OCI-LY7 (cell line): Measurements from ENCODE around the gene TWF2. TPM values are rescaled to one million over a fixed set of nuclear protein-coding genes. Genes with fewer than 3 reads are reported as not detected.

Experiments
- BruUV-seq: library from RNA; stranded (reverse); fragments of 400-500 nt; replicated peaks from 2 replicates; lab custom pipeline; 2021; lab: Mats Ljungman, UMichigan
- CTCF ChIA-PET: fragments of 300-600 bp; sonication (Branson Sonifier 250); formaldehyde crosslinking; loops from one replicate; lab custom pipeline; 2022; ENCODE audit warnings: antibody characterized with exemption; ENCODE audit not compliant: unreplicated experiment; lab: Charles Lee
- POLR2A ChIA-PET: fragments of 300-600 bp; sonication (Branson Sonifier 250); formaldehyde crosslinking; loops from one replicate; lab custom pipeline; 2022; ENCODE audit warnings: antibody characterized with exemption; lab: Charles Lee
- DNase-seq: peaks from one replicate; pipeline ENCODE4 v3.0.0-alpha.2; 2015; ENCODE audit warnings: low spot score
- H2AFZ ChIP-seq: fragments of 200-600 bp; sonication (generic), shearing (Covaris generic); 2 replicates; pipeline ENCODE4 v1.6.1; 2014; ENCODE audit warnings: mild to moderate bottlenecking, antibody characterized with exemption, low read length, moderate library complexity
- H3K27ac ChIP-seq: fragments of 200-600 bp; sonication (generic); 2 replicates; pipeline ENCODE4 v1.5.1; 2014; ENCODE audit warnings: mixed run types, low read depth, mild to moderate bottlenecking, moderate library complexity, low read length, inconsistent platforms; ENCODE audit not compliant: poor library complexity, severe bottlenecking
- H3K36me3 ChIP-seq: fragments of 200-600 bp; sonication (generic); 2 replicates; pipeline ENCODE4 v1.6.1; 2014; ENCODE audit warnings: mild to moderate bottlenecking, antibody characterized with exemption, low read length, moderate library complexity, mixed read lengths; ENCODE audit not compliant: insufficient read depth
- H3K4me1 ChIP-seq: fragments of 200-600 bp; sonication (generic); 2 replicates; pipeline ENCODE4 v1.5.1; 2014; ENCODE audit warnings: mild to moderate bottlenecking, low read length; ENCODE audit not compliant: insufficient read depth, poor library complexity, severe bottlenecking
- H3K4me2 ChIP-seq: fragments of 200-600 bp; sonication (generic); 2 replicates; pipeline ENCODE4 v1.6.1; 2014; ENCODE audit warnings: mild to moderate bottlenecking, low read length
- H3K4me3 ChIP-seq: fragments of 200-600 bp; sonication (generic); 2 replicates; pipeline ENCODE4 v1.5.1; 2014; ENCODE audit warnings: mild to moderate bottlenecking, low read depth, low read length; ENCODE audit not compliant: poor library complexity, severe bottlenecking
- H3K79me2 ChIP-seq: fragments of 200-600 bp; sonication (generic); 2 replicates; pipeline ENCODE4 v1.6.1; 2016; ENCODE audit warnings: low read depth, mild to moderate bottlenecking, low read length, moderate library complexity, mixed read lengths; ENCODE audit not compliant: insufficient read depth
- H3K9me2 ChIP-seq: fragments of 200-600 bp; sonication (generic); 2 replicates; pipeline ENCODE4 v1.6.1; 2016; ENCODE audit warnings: mild to moderate bottlenecking, low read length, mixed read lengths; ENCODE audit not compliant: insufficient read depth
- H3K9me3 ChIP-seq: fragments of 200-600 bp; sonication (generic); 2 replicates; pipeline ENCODE4 v1.6.1; 2014; ENCODE audit warnings: mild to moderate bottlenecking, mixed run types, low read length, mixed read lengths
- H4K20me1 ChIP-seq: fragments of 200-600 bp; sonication (generic); 2 replicates; pipeline ENCODE4 v1.6.1; 2014; ENCODE audit warnings: mild to moderate bottlenecking, antibody characterized with exemption, low read length, moderate library complexity, mixed read lengths; ENCODE audit not compliant: insufficient read depth
- EZH2phosphoT487 ChIP-seq: fragments of 200-600 bp; sonication (generic); IDR thresholded peaks from 2 replicates; pipeline ENCODE4 v1.6.1; 2018; ENCODE audit warnings: low read depth, borderline replicate concordance, mild to moderate bottlenecking, mixed run types, antibody characterized with exemption, low read length, moderate library complexity, mixed read lengths
- intact Hi-C: fragments of 100-400 bp; cut with micrococcal nuclease; formaldehyde crosslinking; loops from one replicate; pipeline ENCODE4 v1.10.0; 2022; ENCODE audit not compliant: unreplicated experiment
- total RNA-seq, 2 experiments: library from RNA; depleted of rRNA in 1 of 2; stranded (reverse); fragments of >200 nt in 1 of 2; shearing (Covaris generic) in 1 of 2; gene quantifications; 2 replicates each; pipeline ENCODE4 v1.2.3, GENCODE V29; 2014 to 2022
- TF ChIP-seq, protein P1 (sequence below): fragments of 200-600 bp; sonication (generic); conservative IDR thresholded peaks from 2 replicates; pipeline ENCODE4 v1.5.1; 2014; ENCODE audit warnings: mild to moderate bottlenecking, antibody characterized with exemption, low read length, moderate library complexity, mixed read lengths

TWF2 gene
- total RNA-seq, 2 experiments from 2014 or later = 52.8 to 64.9 TPM

DNA sequence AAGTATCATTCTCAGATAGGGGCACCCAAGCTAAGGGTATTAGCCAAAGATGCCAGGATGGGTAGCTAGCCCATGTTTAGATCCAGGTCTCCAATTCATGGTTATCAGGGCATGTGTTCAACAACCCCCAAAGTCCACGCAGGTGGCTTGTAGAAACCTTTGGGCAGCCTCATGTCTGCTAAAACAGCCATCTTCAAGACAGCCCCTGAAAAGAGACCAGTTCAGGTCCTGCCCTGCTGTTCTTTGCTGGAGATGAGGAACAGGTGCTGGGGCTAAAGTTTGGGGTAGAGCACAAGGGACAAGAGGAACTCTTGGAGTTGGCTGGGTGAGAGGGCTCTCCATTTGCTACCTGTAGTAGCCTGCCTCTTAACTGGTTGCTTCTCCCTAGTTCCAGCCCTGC lies 11.2 kb upstream of the TWF2 start:
- POLR2A ChIA-PET = interaction anchor here (4.8 kb wide), 1 partner anchor 9 kb away, joined by 28 read pairs; no protein-coding TSS in a partner anchor

DNA sequence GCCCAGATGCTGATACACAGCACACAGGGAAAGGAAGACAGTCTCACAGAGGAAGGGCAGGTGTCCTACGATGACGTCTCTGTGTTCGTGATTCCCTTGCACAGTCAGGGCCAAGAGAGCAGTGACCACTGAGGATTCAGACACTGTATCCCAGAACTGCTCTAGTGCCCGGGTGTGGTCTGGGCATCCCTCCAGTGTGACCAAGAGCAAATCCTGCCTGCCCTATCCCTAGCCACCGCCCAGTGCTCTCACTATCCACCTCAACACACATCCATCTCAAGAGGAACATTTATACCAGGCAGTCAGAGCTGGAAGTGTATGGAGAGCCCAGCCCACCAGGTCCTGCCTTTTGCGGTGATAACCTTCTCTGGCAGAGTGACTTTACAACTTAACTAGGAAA lies 10.7 kb upstream of the TWF2 start:
- Histone ChIP-seq H3K9me2 (no peaks in the 10 kb centered on the region), H3K4me2 (no peak overlapping the region), H3K9me3 (no peaks in the 10 kb centered on the region), H3K79me2 (no peaks in the 10 kb centered on the region; the same call in 1 of the 2 replicates), H2AFZ (no peak overlapping the region), H4K20me1 (no peaks in the 10 kb centered on the region), H3K36me3 (peaks cover 63% of the 10 kb centered on the region), H3K27ac (no peak overlapping the region), H3K4me1 (peaks cover 23% of the 10 kb centered on the region), H3K4me3 (no peak overlapping the region)
- intact Hi-C loops = no loop called here
- no peak for DNase-seq
- BruUV-seq = no TSS peak
- ChIA-PET CTCF (interaction anchor here (1.5 kb wide), 1 partner anchor 10 kb away, joined by 3 read pairs; no protein-coding TSS in a partner anchor), POLR2A (interaction anchor here (1.3 to 4.8 kb wide), 2 partner anchors 9 to 11 kb away, joined by 4 to 28 read pairs; no protein-coding TSS in a partner anchor)
- TF ChIP-seq EZH2phosphoT487 = no peak
- TF ChIP-seq, protein P1, sequence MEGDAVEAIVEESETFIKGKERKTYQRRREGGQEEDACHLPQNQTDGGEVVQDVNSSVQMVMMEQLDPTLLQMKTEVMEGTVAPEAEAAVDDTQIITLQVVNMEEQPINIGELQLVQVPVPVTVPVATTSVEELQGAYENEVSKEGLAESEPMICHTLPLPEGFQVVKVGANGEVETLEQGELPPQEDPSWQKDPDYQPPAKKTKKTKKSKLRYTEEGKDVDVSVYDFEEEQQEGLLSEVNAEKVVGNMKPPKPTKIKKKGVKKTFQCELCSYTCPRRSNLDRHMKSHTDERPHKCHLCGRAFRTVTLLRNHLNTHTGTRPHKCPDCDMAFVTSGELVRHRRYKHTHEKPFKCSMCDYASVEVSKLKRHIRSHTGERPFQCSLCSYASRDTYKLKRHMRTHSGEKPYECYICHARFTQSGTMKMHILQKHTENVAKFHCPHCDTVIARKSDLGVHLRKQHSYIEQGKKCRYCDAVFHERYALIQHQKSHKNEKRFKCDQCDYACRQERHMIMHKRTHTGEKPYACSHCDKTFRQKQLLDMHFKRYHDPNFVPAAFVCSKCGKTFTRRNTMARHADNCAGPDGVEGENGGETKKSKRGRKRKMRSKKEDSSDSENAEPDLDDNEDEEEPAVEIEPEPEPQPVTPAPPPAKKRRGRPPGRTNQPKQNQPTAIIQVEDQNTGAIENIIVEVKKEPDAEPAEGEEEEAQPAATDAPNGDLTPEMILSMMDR = no peak

More for the DNA sequence above, 11.2 kb upstream of the TWF2 start:
- BruUV-seq = no TSS peak
- H3K9me2 ChIP-seq = no peaks in the 10 kb centered on the region
- H4K20me1 ChIP-seq = no peaks in the 10 kb centered on the region
- intact Hi-C loops = no loop called here
- H3K4me1 ChIP-seq = peaks cover 23% of the 10 kb centered on the region
- H3K36me3 ChIP-seq = peaks cover 66% of the 10 kb centered on the region
- no peak overlapping the region for H3K4me2 ChIP-seq
- H3K4me3 ChIP-seq = no peak overlapping the region
- H3K79me2 ChIP-seq = no peaks in the 10 kb centered on the region; the same call in 1 of the 2 replicates
- no peak for DNase-seq
- CTCF ChIA-PET = interaction anchor here (1.5 kb wide), 1 partner anchor 10 kb away, joined by 3 read pairs; no protein-coding TSS in a partner anchor
- H3K27ac ChIP-seq = no peak overlapping the region
- H3K9me3 ChIP-seq = no peaks in the 10 kb centered on the region
- H2AFZ ChIP-seq = no peak overlapping the region
- TF ChIP-seq EZH2phosphoT487 = no peak
- TF ChIP-seq, protein P1 = no peak

DNA sequence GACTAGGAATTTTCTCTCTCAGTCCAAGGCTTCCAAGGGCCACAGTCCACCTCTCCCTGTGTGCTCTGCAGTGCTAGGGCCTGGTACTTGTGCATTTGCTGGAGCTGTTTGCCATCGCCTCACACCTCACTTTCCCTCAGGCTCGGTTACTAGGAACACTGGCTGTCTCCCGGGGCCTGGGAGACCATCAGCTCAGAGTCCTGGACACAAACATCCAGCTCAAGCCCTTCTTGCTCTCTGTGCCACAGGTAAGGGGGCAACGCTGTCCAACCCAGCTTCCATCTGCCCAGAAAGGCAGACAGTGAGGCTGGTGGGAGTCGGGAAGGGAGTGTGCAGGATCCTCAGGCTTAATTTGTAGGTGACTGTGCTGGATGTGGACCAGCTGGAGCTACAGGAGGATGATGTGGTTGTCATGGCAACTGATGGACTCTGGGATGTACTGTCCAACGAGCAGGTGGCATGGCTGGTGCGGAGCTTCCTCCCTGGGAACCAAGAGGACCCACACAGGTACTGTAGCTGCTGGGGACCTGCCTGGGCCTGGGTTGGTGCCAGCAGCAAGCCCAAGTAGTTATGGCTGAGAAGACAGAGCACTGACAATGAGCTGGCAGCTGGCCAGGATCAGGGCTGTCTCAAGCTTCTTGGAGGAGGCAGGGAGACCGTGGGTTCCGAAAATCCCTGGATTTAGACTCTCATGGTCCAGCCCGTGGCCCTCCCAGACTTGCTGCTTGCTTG lies 10.0 kb upstream of the TWF2 start:
- POLR2A ChIA-PET = interaction anchor here (1.1 to 1.3 kb wide), 2 partner anchors 12 kb away, joined by 3 to 4 read pairs; no protein-coding TSS in a partner anchor
- Histone ChIP-seq H3K36me3 (peaks cover 56% of the 10 kb centered on the region), H3K4me1 (peaks cover 16% of the 10 kb centered on the region), H3K4me2 (no peak overlapping the region), H3K79me2 (no peaks in the 10 kb centered on the region; the same call in 1 of the 2 replicates), H3K27ac (no peak overlapping the region), H4K20me1 (no peaks in the 10 kb centered on the region), H2AFZ (no peak overlapping the region), H3K4me3 (no peak overlapping the region), H3K9me3 (no peaks in the 10 kb centered on the region), H3K9me2 (no peaks in the 10 kb centered on the region)
- intact Hi-C loops = no loop called here
- DNase-seq = no peak
- CTCF ChIA-PET = no interaction called here
- TF ChIP-seq EZH2phosphoT487 = no peak
- TF ChIP-seq, protein P1 = no peak
- BruUV-seq = no TSS peak
